HuH-7.5 (cell line): ENCODE data around the gene INHBE.
"Not testable (repeated sequence)": the region's sequence is repeated elsewhere in the genome, so short reads cannot be mapped to it uniquely, and the experiment has no call there.

Experiments
- DNase-seq: peaks from one replicate; pipeline ENCODE4 v3.0.0; 2011; ENCODE audit warnings: low spot score

INHBE gene

GRCh38 chr12:57441846-57442427, 13.2 kb upstream of the INHBE start:
- no peak for DNase-seq

GRCh38 chr12:57444337-57444736, 10.8 kb upstream of the INHBE start:
- not testable (repeated sequence) for DNase-seq

DNA sequence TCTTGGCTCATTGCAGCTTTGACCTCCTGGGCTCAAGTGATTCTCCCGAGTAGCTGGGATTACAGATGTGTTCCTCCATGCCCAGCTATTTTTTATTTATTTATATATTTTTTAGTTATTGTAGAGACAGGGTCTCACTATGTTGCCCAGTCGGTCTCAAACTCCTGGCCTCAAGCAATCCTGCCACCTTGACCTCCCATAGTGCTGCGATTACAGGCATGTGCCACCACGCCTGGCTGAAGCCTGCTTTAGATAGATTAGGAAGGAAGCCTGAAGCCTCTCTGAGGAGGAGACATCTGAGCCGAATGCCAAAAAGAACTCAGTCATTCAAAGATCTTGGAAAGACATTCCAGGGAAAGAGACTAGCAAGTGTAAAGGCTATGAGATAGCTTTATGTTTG, 10.4 kb upstream of the INHBE start:
- no peak for DNase-seq

GRCh38 chr12:57446292-57446960, 8.7 kb upstream of the INHBE start:
- DNase-seq = no peak

DNA sequence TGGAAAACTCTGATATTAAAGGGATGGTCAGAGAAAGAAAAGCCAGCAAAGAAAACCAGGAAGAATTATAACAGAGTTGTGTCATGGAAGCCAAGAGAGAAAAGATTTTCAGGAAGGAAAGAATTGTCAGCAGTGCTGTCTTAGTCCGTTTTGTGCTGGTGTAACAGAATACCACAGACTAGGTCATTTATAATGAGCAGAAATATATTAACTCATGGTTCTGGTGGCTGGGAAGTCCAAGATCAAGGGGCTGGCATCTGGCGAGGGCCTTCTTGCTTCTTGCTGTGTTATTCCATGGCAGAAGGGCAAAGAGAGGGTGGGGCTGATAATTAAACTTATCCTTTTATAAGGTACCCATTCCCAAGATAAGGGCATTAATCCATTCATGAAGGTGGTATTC, 6.4 kb upstream of the INHBE start:
- no peak for DNase-seq

DNA sequence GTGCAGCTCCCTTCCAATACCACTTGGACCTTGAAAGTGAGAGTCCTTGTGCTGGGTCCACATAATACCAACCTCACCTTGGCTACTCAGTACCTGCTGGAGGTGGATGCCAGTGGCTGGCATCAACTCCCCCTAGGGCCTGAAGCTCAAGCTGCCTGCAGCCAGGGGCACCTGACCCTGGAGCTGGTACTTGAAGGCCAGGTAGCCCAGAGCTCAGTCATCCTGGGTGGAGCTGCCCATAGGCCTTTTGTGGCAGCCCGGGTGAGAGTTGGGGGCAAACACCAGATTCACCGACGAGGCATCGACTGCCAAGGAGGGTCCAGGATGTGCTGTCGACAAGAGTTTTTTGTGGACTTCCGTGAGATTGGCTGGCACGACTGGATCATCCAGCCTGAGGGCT, 5.7 kb upstream of the INHBE start:
- DNase-seq = no peak

- no peak for DNase-seq
Measured at GRCh38 chr12:57450057-57450456, 5.0 kb upstream of the INHBE start.

GRCh38 chr12:57451233-57451778, 3.8 kb upstream of the INHBE start:
- DNase-seq = no peak

DNA sequence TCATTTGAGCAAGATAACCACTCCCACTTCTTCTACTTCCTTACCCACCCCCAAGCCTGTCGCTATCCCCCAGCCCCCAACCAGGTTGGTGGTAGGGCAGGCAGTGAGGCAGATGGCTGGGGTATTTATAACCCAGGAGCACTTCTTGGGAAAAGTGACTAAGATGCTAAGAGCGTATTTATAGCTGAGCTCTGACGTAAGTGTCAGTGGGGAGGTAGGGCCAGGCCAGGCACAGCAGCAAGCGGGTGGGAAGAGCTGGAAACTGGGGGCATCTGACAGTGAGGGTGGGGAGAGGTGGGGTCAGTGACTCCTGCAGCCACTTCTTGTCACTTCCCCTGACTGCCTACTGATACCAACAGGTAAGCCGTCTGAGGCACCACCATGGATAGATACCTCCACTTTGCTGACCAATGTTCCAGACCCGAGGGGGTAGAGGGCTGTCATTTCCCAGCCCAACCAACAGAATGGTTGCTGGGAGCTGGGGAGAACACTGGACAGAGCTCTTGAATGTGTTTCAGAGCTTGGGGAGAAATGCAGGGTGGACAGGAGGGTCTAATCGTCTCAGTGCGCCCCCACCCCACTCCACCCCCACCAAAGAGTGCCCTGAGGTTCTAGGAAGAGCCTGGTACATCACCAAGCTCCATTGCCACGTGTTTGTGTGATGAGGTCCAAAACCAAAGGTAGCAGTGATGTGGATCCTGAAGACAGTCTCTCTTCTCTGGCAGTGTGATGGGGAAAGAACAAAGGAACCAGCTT, 2.7 kb upstream of the INHBE start:
- no peak for DNase-seq

DNA sequence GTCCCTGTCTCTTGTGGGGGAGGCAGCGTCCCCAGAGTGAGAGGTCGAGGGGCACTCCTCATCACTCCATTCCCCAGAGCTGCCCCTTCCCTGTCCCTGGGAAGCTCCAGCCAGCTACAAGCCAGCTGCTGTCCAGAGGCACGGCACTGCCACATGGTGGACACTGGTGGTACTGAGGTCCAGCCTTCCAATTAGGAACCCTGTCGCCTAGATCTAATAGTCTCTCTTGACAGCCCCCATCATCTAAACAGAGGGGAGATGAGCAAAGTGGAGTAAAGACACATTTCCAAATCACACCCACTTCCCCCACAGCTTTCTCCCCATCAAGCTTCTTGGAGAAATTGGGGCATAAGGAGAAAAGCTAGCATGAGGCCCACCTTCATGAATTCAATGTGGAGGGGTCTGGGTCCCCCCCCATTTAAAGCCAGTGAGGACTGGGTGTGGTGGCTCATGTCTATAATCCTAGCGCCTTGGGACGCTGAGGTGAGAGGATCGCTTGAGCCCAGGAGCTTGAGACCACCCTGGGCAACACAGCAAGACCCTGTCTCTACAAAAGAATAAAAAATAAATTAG, 2.1 kb upstream of the INHBE start:
- no peak for DNase-seq

- no peak for DNase-seq
Measured at GRCh38 chr12:57454213-57454565, 918 bp upstream of the INHBE start.

DNA sequence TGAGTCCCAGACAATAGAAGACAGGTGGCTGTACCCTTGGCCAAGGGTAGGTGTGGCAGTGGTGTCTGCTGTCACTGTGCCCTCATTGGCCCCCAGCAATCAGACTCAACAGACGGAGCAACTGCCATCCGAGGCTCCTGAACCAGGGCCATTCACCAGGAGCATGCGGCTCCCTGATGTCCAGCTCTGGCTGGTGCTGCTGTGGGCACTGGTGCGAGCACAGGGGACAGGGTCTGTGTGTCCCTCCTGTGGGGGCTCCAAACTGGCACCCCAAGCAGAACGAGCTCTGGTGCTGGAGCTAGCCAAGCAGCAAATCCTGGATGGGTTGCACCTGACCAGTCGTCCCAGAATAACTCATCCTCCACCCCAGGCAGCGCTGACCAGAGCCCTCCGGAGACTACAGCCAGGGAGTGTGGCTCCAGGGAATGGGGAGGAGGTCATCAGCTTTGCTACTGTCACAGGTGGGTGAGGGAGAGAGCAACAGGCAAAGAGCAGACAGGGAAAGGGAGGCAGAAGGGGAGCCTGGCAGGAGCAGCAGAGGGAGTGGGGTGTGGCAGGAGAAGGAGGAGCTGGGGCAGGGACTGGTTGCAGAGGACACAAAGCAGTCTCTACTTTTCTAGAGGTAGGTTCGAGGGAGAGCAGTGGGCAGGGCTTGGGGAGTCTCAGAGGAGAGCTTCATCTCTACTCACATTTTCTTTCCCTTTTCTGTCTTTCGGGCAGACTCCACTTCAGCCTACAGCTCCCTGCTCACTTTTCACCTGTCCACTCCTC, 452 bp downstream of the INHBE start:
- DNase-seq = no peak

- DNase-seq = no peak
Measured at GRCh38 chr12:57456145-57456700, 1.1 kb downstream of the INHBE start.

- DNase-seq = no peak
Measured at GRCh38 chr12:57456737-57457490, 1.8 kb downstream of the INHBE start.

DNA sequence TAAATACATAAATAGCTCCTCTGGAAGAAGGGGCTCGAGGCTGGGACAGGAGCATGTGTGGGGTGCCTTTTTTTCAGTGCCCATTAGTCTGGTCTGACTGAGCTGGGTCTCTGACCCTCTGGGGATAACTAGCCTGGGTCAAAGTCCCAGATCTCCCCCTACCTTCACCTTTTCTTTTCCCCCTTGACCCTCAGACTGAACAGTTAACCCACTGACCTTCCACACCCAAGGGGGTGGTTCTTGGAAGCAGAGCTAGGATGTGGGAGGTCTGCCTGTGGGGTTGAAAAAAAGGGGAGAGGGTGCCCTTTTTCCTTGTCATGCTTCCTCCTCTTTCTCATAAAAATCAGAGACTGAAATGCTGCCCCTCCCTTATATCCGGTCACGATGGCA, 3.6 kb downstream of the INHBE start:
- no peak for DNase-seq

- DNase-seq = peak; percentile 89
Measured at GRCh38 chr12:57459055-57459749, 4.1 kb downstream of the INHBE start.

DNA sequence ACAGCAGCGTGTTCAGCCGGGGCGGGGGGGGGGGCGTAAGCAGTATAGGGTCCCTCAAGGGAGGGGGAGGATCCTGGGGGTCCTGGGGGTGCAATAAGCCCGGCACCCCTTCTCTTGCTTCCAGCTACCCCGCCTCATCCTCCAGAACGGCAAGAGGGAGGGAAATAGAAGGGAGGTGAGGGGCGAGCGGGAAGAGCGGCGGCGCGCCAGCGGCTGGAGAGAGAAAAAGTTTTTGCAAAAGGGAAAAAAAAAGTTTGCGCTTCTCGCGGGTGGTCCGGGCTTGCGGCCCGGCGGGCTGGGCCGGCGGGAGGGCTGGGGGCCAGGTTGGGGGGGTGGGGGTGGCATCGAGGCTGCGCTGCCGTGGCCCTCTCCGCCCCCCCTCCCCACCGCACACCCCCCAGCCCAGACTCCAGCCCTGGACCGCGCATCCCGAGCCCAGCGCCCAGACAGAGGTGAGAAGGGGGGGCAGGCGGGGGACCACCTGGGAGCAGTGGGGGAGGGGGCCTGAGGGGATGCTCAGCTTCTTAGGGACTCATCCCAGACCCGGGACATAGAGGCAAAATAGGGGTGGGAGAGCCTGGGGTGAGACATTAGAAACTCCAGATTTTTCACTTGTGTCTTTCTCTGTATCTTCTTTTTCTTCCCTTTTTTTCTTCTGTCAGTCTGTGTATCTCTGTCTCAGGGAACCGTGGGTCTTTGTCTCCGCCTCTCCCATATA, 4.8 kb downstream of the INHBE start, which contains the start of gene GLI1:
Gene GLI1 (plus strand): TSS at position 36 of the 718 bp plus-strand sequence. CDS start 3,907 bp downstream, outside the sequence.
- DNase-seq = peak; percentile 78

DNA sequence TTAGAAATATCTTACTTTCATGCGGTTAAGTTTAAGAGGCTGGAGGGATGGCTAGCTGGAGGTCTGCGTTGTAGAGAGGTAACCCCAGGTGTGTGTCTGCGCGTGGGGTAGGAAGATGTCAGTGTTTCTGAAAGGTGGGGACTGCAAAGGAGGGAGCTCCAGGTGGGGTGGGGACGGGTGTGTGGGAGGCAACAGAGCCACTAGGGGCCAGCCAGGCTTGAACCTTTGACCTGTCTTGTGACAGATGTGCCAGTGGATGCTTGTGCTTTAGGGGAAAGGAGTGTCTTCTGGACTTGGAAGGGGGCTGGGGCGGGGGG, 5.3 kb downstream of the INHBE start:
- peak; percentile 23 for DNase-seq

- DNase-seq = peak; percentile 18
Measured at GRCh38 chr12:57460841-57461275, 5.8 kb downstream of the INHBE start.
